Effector memory CD4-positive, alpha-beta T cell (primary cell): Measurements from ENCODE around the gene TMIGD1.
"Not testable (repeated sequence)": the region's sequence is repeated elsewhere in the genome, so short reads cannot be mapped to it uniquely, and the experiment has no call there.

Source experiments
- DNase-seq, 3 donors: peaks; one replicate each; pipeline ENCODE4 v3.0.0-alpha.2; 2020
- H3K27ac ChIP-seq: 2 replicates; pipeline ENCODE4 v1.7.0; 2013; ENCODE audit warnings: mild to moderate bottlenecking, low read length, moderate library complexity; ENCODE audit not compliant: insufficient read depth, poor library complexity, severe bottlenecking
- H3K27me3 ChIP-seq: replicated peaks from 2 replicates; pipeline ENCODE4 v1.7.0; 2013; ENCODE audit warnings: mild to moderate bottlenecking, low read length; ENCODE audit not compliant: insufficient read depth, control insufficient read depth, poor library complexity, severe bottlenecking
- H3K36me3 ChIP-seq: 2 replicates; pipeline ENCODE4 v1.7.0; 2013; ENCODE audit warnings: mild to moderate bottlenecking, low read length, moderate library complexity; ENCODE audit not compliant: control insufficient read depth, insufficient read depth
- H3K4me1 ChIP-seq: 2 replicates; pipeline ENCODE4 v1.7.0; 2013; ENCODE audit warnings: low read length, mild to moderate bottlenecking; ENCODE audit not compliant: control insufficient read depth, insufficient read depth, poor library complexity, severe bottlenecking
- H3K4me3 ChIP-seq: 2 replicates; pipeline ENCODE4 v1.7.0; 2013; ENCODE audit warnings: low read length, low read depth, mild to moderate bottlenecking; ENCODE audit not compliant: insufficient read depth, poor library complexity, severe bottlenecking
- H3K9me3 ChIP-seq: 2 replicates; pipeline ENCODE4 v1.7.0; 2013; ENCODE audit warnings: mild to moderate bottlenecking, low read length, moderate library complexity; ENCODE audit not compliant: control insufficient read depth

Gene TMIGD1

DNA sequence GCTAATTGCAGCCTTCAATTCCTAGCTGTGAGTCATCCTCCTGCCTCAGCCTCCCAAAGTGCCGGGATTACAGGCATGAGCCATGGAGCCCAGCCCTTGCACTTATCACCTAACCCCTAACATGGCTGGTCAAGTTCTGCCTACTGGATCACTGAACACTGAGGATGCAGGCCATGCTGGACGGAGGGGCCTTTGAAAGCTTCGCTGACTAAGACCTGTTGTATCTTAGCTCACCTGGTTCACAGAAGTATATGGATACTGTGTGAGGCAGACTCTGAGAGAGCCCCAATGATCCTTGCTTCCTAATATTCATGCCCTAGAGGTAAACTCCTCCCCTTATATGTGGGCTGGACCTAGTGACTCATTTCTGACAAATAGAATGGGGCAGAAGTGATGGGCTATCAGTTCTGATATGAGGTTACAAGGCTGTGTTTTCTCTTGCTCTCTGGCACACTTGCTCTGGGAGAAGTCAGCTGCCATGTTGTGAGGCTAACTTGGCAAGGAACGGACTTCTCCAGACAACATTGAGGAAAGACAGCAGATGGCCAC, 11.7 kb upstream of the TMIGD1 start:
- no peaks in the 10 kb centered on the region for H3K4me1 ChIP-seq
- DNase-seq, result no peak

DNA sequence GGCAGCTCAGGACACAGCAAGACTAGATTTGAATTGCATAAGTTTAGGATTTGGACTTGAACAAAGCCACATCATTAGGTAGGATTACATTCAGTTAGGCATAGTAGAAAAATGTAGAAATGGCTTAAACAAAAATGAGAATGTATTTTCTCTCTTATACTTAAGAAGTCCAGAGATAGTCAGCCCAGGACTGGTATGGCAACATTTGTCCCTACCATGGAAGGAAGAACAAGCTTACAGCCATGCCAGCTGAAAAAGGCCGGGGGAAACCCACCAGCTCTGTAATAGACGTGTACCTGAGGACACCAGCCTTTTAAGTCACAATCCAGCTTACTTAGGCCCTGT, 11.2 kb upstream of the TMIGD1 start:
- no peak for DNase-seq
- Histone ChIP-seq H3K27me3 (no peaks in the 10 kb centered on the region), H3K4me3 (no peak overlapping the region), H3K4me1 (peaks cover 2% of the 10 kb centered on the region), H3K36me3 (no peaks in the 10 kb centered on the region), H3K27ac (no peak overlapping the region), H3K9me3 (no peaks in the 10 kb centered on the region)

More for the DNA sequence above, 11.7 kb upstream of the TMIGD1 start:
- Histone ChIP-seq H3K27ac (no peak overlapping the region), H3K36me3 (no peaks in the 10 kb centered on the region), H3K9me3 (no peaks in the 10 kb centered on the region), H3K27me3 (no peaks in the 10 kb centered on the region), H3K4me3 (no peak overlapping the region)

DNA sequence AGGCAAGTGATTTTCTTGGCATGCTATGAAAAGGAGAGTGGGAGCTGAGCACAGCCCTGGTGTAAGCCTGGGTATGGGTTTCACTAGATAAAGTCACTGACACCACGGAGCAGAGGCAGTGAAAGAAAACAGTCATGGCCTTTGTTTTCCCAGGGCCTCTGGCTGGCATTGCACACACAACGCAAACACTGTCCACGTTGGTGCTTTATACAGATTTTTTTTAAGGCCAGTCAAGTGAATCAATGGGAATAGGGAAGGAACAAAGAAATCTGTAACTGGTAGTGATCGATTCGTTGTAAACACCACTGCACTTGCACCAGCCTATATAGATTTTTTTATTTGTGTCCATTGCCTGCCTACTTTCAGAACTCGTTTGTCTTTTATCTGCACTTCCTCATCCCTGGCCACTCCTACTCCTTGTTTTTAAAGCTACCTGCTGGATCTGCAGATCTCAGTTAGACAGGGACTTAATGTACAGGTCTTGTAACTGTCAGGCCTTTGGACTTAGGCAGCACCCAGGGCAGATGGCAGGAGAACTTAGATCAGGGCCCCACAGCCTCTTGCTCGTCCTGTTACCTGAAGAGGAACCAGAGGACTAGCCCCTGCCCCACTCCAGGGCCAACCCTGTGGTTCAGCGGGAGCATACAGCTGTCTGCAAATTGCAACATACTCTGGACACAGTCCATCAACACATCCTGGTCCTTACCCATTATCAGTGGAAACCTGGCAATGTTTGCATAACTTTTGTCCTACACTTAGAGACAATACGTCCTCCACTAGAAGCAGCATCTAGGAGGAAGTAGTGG, 10.6 kb upstream of the TMIGD1 start:
- H3K4me3 ChIP-seq, result no peak overlapping the region
- peaks cover 5% of the 10 kb centered on the region for H3K4me1 ChIP-seq
- H3K27ac ChIP-seq, result no peak overlapping the region
- H3K9me3 ChIP-seq, result no peaks in the 10 kb centered on the region
- H3K36me3 ChIP-seq, result no peaks in the 10 kb centered on the region
- DNase-seq, result no peak
- H3K27me3 ChIP-seq, result no peaks in the 10 kb centered on the region

DNA sequence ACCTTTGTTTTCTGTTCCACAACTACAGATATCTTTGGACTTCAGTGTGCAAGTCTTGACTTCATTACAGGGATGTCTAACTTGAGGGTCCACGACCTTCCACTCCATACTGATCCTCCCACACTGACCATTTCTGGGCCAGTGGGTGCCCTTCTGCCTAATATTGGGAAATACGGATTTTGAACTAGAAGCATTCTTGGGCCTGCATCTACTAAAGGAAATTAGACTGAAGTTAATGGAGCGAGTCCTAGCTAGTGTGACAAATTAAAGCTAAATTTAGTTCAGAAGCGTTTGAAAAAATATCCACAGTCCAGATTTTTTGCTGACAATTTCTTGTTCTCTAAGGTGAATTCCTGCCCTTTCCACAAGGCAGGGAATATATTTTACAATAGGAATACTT, 9.9 kb upstream of the TMIGD1 start:
- Histone ChIP-seq H3K4me3 (no peak overlapping the region), H3K27me3 (no peaks in the 10 kb centered on the region), H3K36me3 (no peaks in the 10 kb centered on the region), H3K4me1 (peaks cover 5% of the 10 kb centered on the region), H3K27ac (no peak overlapping the region), H3K9me3 (no peaks in the 10 kb centered on the region)
- DNase-seq, result no peak

GRCh38 chr17:30343244-30343643, 9.4 kb upstream of the TMIGD1 start:
- H3K4me3 ChIP-seq, H3K9me3 ChIP-seq, H3K36me3 ChIP-seq, H3K27ac ChIP-seq, H3K4me1 ChIP-seq, H3K27me3 ChIP-seq, DNase-seq: not testable (repeated sequence)

- peaks cover 5% of the 10 kb centered on the region for H3K4me1 ChIP-seq
- DNase-seq, result no peak
Measured at GRCh38 chr17:30341703-30342249, 7.9 kb upstream of the TMIGD1 start.

DNA sequence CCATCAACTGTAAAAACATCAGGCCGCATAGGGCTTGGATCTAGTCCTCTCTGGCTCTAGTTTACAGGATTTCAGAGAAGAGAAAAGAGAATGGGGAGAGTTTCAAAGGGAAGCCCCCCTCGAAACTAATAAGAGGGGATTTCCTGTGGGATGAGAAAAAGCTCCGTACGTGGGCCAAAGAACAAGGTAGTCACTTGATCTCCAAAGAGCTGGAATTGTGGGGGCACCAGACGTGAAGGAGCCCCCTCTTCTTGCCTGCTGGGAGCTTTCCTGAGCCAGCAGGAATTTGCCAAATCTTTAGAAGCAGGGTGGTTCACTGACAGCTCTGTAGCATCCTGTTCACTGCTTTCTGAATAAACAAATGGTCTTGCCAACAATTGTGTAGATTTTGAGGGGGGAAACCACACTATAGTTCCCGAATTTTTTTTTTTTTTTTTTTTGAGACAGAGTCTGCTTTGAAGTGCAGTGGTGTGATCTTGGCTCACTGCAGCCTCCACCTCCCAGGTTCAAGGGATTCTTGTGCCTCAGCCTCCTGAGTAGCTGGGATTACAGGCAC, 7.0 kb upstream of the TMIGD1 start:
- Histone ChIP-seq H3K4me3 (no peak overlapping the region), H3K4me1 (peaks cover 5% of the 10 kb centered on the region), H3K27ac (no peak overlapping the region)

More at GRCh38 chr17:30341703-30342249, 7.9 kb upstream of the TMIGD1 start:
- H3K36me3 ChIP-seq, result no peaks in the 10 kb centered on the region
- no peak overlapping the region for H3K4me3 ChIP-seq
- no peaks in the 10 kb centered on the region for H3K27me3 ChIP-seq
- no peak overlapping the region for H3K27ac ChIP-seq
- H3K9me3 ChIP-seq, result no peaks in the 10 kb centered on the region

GRCh38 chr17:30339086-30339485, 5.2 kb upstream of the TMIGD1 start:
- Histone ChIP-seq H3K27ac (no peak overlapping the region), H3K4me1 (peaks cover 5% of the 10 kb centered on the region)

More for the DNA sequence above, 7.0 kb upstream of the TMIGD1 start:
- Histone ChIP-seq H3K9me3 (no peaks in the 10 kb centered on the region), H3K36me3 (no peaks in the 10 kb centered on the region), H3K27me3 (no peaks in the 10 kb centered on the region)
- DNase-seq, result no peak

DNA sequence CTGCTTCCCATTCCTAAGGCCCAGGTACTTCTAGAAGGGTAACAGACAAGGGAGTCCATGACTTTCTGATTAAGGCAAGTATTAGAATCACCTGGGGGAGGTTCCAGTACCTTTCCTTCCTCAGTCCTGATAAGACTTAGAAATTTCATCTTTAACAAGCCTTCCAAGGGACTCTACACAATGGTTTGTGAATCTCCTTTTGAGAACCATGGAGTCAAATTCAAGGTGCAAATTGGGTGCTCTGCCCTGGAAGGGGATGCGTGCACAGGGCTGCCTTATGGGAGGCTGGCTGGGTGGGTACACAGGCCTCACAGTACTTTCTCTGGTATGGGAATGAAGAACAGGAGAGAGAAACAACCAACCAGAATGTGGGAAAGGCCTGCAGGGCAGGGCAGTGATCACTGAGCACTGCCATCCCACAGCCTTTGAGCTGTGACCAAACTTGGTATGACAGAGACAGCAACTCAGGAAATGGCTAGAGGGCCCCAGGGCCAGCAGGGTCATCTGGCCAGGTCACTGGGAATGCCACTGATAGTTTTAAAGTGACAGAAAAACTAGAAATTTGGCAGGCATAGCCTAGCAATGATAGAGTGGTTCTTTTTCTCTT, 3.6 kb upstream of the TMIGD1 start:
- no peaks in the 10 kb centered on the region for H3K27me3 ChIP-seq
- H3K36me3 ChIP-seq, result no peaks in the 10 kb centered on the region
- no peaks in the 10 kb centered on the region for H3K9me3 ChIP-seq
- H3K4me3 ChIP-seq, result no peak overlapping the region
- peaks cover 5% of the 10 kb centered on the region for H3K4me1 ChIP-seq
- no peak overlapping the region for H3K27ac ChIP-seq
- no peak for DNase-seq

More at GRCh38 chr17:30339086-30339485, 5.2 kb upstream of the TMIGD1 start:
- no peaks in the 10 kb centered on the region for H3K36me3 ChIP-seq
- H3K4me3 ChIP-seq, result no peak overlapping the region
- DNase-seq, result no peak
- H3K27me3 ChIP-seq, result no peaks in the 10 kb centered on the region
- no peaks in the 10 kb centered on the region for H3K9me3 ChIP-seq
